Upper lobe of left lung (tissue), 6 donors: ENCODE measurements around the gene DKK3. TPM values are rescaled to one million over a fixed set of nuclear protein-coding genes. Genes with fewer than 3 reads are reported as not detected.

Source experiments
- ATAC-seq, 2 donors: fragments of 200-7000 bp; cut with Tn5 transposase; one replicate each; pipeline ENCODE4 v1.9.1; 2022; ENCODE audit warnings: mild to moderate bottlenecking in 2 of 2, moderate library complexity in 2 of 2; ENCODE audit not compliant: low FRiP score in 2 of 2
- DNase-seq, 2 donors: peaks; one replicate each; pipeline ENCODE4 v3.0.0-alpha.2; 2019 to 2020
- H3K27ac ChIP-seq, 4 donors: fragments of 200-600 bp; sonication (generic); one replicate each; pipeline ENCODE4 v1.5.1; 2016 to 2019
- H3K27me3 ChIP-seq, 4 donors: fragments of 200-600 bp; sonication (generic); one replicate each; pipeline ENCODE4 v1.5.1; 2017 to 2019
- H3K36me3 ChIP-seq, 4 donors: fragments of 200-600 bp; sonication (generic); one replicate each; pipeline ENCODE4 v1.5.1; 2016 to 2019
- H3K4me1 ChIP-seq, 4 donors: fragments of 200-600 bp; sonication (generic); one replicate each; pipeline ENCODE4 v1.5.1; 2018 to 2019
- H3K4me3 ChIP-seq, 4 donors: fragments of 200-600 bp; sonication (generic); one replicate each; pipeline ENCODE4 v1.5.1; 2017 to 2019; ENCODE audit warnings: mild to moderate bottlenecking in 2 of 4, moderate library complexity in 1 of 4
- H3K9me3 ChIP-seq, 4 donors: fragments of 200-600 bp; sonication (generic); one replicate each; pipeline ENCODE4 v1.5.1; 2018 to 2019
- EP300 ChIP-seq, 4 donors: sonication (generic); formaldehyde crosslinking; IDR thresholded peaks; one replicate each; pipeline ENCODE4 v1.5.1; 2017; ENCODE audit warnings: antibody characterized with exemption in 4 of 4, control low read depth in 2 of 4
- POLR2A ChIP-seq, 4 donors: fragments of 450-650 bp; IDR thresholded peaks; one replicate each; pipeline ENCODE4 v1.5.1; 2016 to 2017; ENCODE audit warnings: antibody characterized with exemption in 4 of 4, mild to moderate bottlenecking in 2 of 4
- POLR2AphosphoS5 ChIP-seq, 2 donors: sonication (generic); formaldehyde crosslinking; IDR thresholded peaks; one replicate each; pipeline ENCODE4 v1.5.1; 2017; ENCODE audit warnings: antibody characterized with exemption in 2 of 2
- WGBS, 2 donors: methylation state at CpG; one replicate each; pipeline ENCODE4 v1.1.5; 2017 to 2018; 5-methylcytosine and 5-hydroxymethylcytosine counted together
- total RNA-seq, 6 donors: library from RNA; depleted of rRNA in 4 of 6; stranded (reverse); fragments of >200 nt in 4 of 6; gene quantifications; one replicate each; pipeline versions ENCODE4 v1.1.0 to v1.2.1, GENCODE V29; 2016 to 2021
- TF ChIP-seq, protein P1 (sequence below), 6 experiments: fragments of 450-650 bp in 4 of 6; fragments of 200-600 bp in 2 of 6; sonication (generic) in 2 of 6; IDR thresholded peaks; one replicate each; pipeline ENCODE4 v1.5.1; 2016 to 2019; ENCODE audit warnings: antibody characterized with exemption in 6 of 6
- donor health status: DM: no; HTN: no; CAD: no; lungs with moderate emphysema.
- donor health status: DM: no; HTN: yes; CAD: no; lungs with severe emphysema.

The DKK3 gene
- total RNA-seq, 6 donors from 2014 or later: 50.3 to 162 (median 137) TPM

DNA sequence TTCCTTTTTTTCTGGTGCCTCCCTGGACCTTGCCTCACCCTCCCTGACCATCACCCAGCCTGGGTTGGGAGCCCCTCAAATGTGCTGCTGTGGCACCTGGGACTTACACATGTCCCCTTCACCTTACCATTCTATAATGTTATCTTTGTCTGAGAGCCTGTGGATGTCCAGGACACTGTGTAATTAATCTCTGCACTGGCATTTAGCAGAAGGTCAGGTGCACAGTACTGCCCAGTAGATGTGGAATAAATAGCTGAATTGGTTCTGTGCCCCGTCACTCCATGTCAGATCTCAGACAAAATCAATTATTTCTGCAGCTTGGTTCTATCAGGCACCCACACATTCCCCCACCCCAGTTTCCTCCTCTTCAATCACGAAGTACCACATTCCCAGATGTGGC is 19.9 kb upstream of the DKK3 start:
- no peak for DNase-seq
- H3K4me3 ChIP-seq: no peak overlapping the region
- TF ChIP-seq, protein P1, sequence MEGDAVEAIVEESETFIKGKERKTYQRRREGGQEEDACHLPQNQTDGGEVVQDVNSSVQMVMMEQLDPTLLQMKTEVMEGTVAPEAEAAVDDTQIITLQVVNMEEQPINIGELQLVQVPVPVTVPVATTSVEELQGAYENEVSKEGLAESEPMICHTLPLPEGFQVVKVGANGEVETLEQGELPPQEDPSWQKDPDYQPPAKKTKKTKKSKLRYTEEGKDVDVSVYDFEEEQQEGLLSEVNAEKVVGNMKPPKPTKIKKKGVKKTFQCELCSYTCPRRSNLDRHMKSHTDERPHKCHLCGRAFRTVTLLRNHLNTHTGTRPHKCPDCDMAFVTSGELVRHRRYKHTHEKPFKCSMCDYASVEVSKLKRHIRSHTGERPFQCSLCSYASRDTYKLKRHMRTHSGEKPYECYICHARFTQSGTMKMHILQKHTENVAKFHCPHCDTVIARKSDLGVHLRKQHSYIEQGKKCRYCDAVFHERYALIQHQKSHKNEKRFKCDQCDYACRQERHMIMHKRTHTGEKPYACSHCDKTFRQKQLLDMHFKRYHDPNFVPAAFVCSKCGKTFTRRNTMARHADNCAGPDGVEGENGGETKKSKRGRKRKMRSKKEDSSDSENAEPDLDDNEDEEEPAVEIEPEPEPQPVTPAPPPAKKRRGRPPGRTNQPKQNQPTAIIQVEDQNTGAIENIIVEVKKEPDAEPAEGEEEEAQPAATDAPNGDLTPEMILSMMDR (IDR thresholded peaks at IDR 0.05): no peak
- TF ChIP-seq POLR2A (IDR thresholded peaks at IDR 0.05) (no peak), EP300 (IDR thresholded peaks at IDR 0.05) (no peak), POLR2AphosphoS5 (IDR thresholded peaks at IDR 0.05) (no peak)
- H3K27ac ChIP-seq: no peak overlapping the region
- no peaks in the 10 kb centered on the region for H3K27me3 ChIP-seq
- no peak for ATAC-seq
- H3K36me3 ChIP-seq: no peaks in the 10 kb centered on the region
- H3K4me1 ChIP-seq: no peaks in the 10 kb centered on the region
- H3K9me3 ChIP-seq: no peaks in the 10 kb centered on the region
- 85 to 97% methylated on average over 2 of the region's 2 CpGs for WGBS, 2 donors

DNA sequence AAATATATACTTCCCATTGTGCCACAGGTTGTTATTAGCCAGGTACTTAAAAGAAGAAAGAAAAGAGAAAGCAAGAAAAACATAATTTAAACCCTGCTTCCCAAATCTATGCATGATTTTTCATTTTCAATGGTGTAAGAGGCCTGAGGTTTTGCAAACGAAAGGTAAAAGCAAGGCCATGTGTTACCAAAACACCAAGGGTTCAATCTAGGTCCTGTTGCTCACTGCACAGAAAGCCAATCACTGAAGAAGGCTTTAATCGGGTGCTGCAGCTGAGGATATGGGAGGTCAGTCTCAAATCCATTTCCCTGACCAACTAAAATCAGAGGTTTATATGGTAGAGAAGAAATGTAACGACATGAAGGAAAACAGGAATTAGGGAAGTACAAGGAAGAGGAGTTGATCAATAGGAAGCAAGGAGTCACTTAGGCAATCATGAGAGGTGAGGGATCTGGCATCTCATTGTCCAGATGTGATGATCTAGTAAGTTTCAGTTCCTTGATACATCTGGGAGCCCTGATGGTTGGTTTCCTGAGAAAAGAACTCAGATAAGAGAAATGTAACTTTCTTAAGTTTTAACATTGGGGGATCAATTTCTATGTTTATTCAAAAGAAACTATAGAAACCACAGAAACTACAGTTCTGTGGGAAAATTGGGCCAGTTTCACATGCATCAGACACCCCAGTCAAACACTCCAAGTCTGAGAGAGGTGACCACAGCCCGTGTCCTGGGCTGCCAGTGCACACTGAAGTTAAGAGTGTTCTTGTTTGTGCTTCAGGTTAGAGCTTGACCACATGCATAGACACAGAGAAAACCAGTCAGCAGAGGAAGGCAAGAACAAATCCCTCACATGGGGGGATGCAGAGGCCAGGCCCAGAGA is 18.1 kb upstream of the DKK3 start:
- 73 to 88% methylated on average over 4 of the region's 4 CpGs for WGBS, 2 donors
- ATAC-seq (no peak), DNase-seq (no peak)
- Histone ChIP-seq H3K27ac (no peak overlapping the region), H3K27me3 (no peaks in the 10 kb centered on the region), H3K9me3 (no peaks in the 10 kb centered on the region), H3K36me3 (no peaks in the 10 kb centered on the region), H3K4me3 (no peak overlapping the region), H3K4me1 (no peaks in the 10 kb centered on the region)
- TF ChIP-seq EP300 (IDR thresholded peaks at IDR 0.05): no peak
- no peak for TF ChIP-seq POLR2A (IDR thresholded peaks at IDR 0.05)
- TF ChIP-seq POLR2AphosphoS5 (IDR thresholded peaks at IDR 0.05): no peak
- TF ChIP-seq, protein P1 (IDR thresholded peaks at IDR 0.05): no peak

DNA sequence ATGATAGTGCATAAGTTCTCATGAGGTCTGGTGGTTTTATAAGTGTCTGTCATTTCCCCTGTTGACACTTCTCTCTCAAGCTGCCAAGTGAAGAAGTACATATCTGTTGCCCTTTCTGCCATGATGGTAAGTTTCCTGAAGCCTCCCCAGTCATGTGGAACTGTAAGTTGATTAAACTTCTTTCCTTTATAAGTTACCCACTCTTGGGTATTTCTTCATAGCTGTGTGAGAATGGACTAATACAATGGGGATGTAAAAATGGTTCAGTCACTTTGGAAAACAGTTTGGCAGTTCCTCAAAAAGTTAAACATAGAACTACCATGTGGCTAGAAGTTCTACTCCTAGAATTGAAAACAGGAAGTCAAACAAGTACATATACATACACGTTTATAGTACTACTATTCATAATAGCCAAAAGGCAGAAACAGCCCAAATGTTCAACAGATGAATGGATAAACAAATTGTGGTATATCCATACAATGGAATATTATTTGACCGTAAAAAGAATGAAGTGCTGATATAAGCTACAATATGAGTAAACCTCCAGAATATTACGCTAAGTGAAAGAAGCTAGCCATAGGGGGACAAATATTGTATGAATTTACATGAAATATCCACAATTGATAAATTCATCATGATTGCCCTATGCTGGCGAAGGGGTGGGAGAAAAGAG is 16.0 kb upstream of the DKK3 start:
- H3K36me3 ChIP-seq: no peaks in the 10 kb centered on the region
- no peaks in the 10 kb centered on the region for H3K9me3 ChIP-seq
- H3K27me3 ChIP-seq: no peaks in the 10 kb centered on the region
- WGBS, 2 donors: 70 to 85% methylated on average over 4 of the region's 4 CpGs
- TF ChIP-seq EP300 (IDR thresholded peaks at IDR 0.05): no peak
- TF ChIP-seq, protein P1 (IDR thresholded peaks at IDR 0.05): no peak
- no peak for TF ChIP-seq POLR2AphosphoS5 (IDR thresholded peaks at IDR 0.05)
- no peak for TF ChIP-seq POLR2A (IDR thresholded peaks at IDR 0.05)
- ATAC-seq (no peak), DNase-seq (no peak)
- no peak overlapping the region for H3K4me3 ChIP-seq
- H3K27ac ChIP-seq: no peak overlapping the region
- peaks cover 0 to 5% (median 0%) of the 10 kb centered on the region in 4 donors for H3K4me1 ChIP-seq

DNA sequence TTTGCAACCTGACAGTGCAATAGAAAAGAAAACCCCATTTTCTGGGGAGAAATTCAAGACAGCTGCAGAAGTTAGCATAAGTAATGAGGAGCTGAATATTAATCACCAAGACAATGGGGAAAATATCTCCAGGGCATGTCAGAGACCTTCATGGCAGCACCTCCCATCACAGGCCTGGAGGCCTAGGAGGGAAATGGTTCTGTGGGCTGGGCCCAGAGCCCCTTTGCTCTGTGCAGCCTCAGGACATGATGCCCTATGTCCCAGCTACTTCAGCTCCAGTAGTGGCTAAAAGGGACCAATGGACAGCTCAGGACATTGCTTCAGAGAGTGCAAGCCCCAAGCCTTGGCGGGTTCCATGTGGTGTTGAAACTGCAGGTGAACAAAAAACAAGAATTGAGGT is 14.6 kb upstream of the DKK3 start:
- H3K27me3 ChIP-seq: no peaks in the 10 kb centered on the region
- no peak overlapping the region for H3K4me3 ChIP-seq
- H3K36me3 ChIP-seq: no peaks in the 10 kb centered on the region
- H3K27ac ChIP-seq: no peak overlapping the region
- no peak for DNase-seq
- TF ChIP-seq POLR2AphosphoS5 (IDR thresholded peaks at IDR 0.05): no peak
- no peak for TF ChIP-seq EP300 (IDR thresholded peaks at IDR 0.05)
- no peak for TF ChIP-seq POLR2A (IDR thresholded peaks at IDR 0.05)
- TF ChIP-seq, protein P1 (IDR thresholded peaks at IDR 0.05): no peak
- H3K4me1 ChIP-seq: peaks cover 0 to 5% (median 0%) of the 10 kb centered on the region in 4 donors
- no peaks in the 10 kb centered on the region for H3K9me3 ChIP-seq
- 100% methylated on average over 1 of the region's 1 CpG for WGBS, 2 donors
- ATAC-seq: no peak
